ENCODE results near the gene PHLDA3.

DNA sequence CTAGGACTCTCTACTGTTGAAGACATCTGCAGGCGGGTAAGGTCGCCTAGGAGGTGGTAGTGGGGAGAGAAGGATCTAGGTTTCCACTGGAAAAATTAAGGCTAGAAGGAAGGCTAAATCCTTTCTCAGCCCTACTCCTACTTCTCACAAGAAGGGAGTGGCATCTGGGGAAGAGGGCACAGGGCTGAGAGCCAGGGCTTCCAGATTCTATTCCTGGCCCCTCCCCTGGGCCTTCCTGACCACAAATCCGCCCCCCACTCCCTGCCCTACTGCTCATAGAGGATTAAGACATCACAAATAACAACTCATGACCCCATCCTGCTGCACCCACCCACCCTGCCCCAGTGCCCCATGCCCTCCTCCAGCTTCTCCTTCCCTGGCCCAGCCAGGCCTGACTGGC, 2.5 kb downstream of the PHLDA3 start:
- TF ChIP-seq CTCF (IDR thresholded peaks at IDR 0.05 in 4 of 5, conservative IDR thresholded peaks at IDR 0.05 in 1 of 5) (no peak), POLR2A (IDR thresholded peaks at IDR 0.05) (no peak)
